HTR-8/SVneo (cell line): Measurements from ENCODE around the gene CYP17A1.

Source experiments
- DNase-seq: peaks from one replicate; pipeline ENCODE4 v3.0.0; 2011; ENCODE audit warnings: low spot score, mixed read lengths; ENCODE audit not compliant: insufficient read length
- FAIRE-seq: peaks from 2 replicates; lab custom pipeline; 2011; peaks lifted over from hg19 to GRCh38; lab: Jason Lieb, UNC

CYP17A1 gene

GRCh38 chr10:102812231-102812876, 24.9 kb downstream of the CYP17A1 start:
- DNase-seq: no peak

GRCh38 chr10:102811346-102811745, 25.9 kb downstream of the CYP17A1 start:
- DNase-seq (no peak), FAIRE-seq (no peak)

More at GRCh38 chr10:102812231-102812876, 24.9 kb downstream of the CYP17A1 start:
- no peak for FAIRE-seq

- no peak for DNase-seq
- FAIRE-seq: no peak
These were observed 28.8 kb downstream of the CYP17A1 start for GRCh38 chr10:102808380-102808779.

GRCh38 chr10:102804382-102805055, 32.7 kb downstream of the CYP17A1 start:
- DNase-seq (no peak), FAIRE-seq (no peak)

- DNase-seq (peak; percentile 56), FAIRE-seq (no peak)
These were observed 34.2 kb downstream of the CYP17A1 start for GRCh38 chr10:102802920-102803534.

- DNase-seq (no peak), FAIRE-seq (no peak)
These were observed 35.2 kb downstream of the CYP17A1 start for GRCh38 chr10:102801978-102802377.

- DNase-seq: no peak
- FAIRE-seq: no peak
These were observed 35.7 kb downstream of the CYP17A1 start for GRCh38 chr10:102801496-102801895.

GRCh38 chr10:102800611-102801335, 36.4 kb downstream of the CYP17A1 start:
- FAIRE-seq: no peak
- no peak for DNase-seq

GRCh38 chr10:102799691-102800471, 37.3 kb downstream of the CYP17A1 start:
- DNase-seq (no peak), FAIRE-seq (no peak)

- DNase-seq (no peak), FAIRE-seq (no peak)
These were observed 40.6 kb downstream of the CYP17A1 start for GRCh38 chr10:102796407-102797176.

- no peak for FAIRE-seq
- DNase-seq: no peak
These were observed 41.5 kb downstream of the CYP17A1 start for GRCh38 chr10:102795453-102796406.

GRCh38 chr10:102791754-102792395, 45.3 kb downstream of the CYP17A1 start:
- DNase-seq (no peak), FAIRE-seq (no peak)

- no peak for DNase-seq
These were observed 51.4 kb downstream of the CYP17A1 start for GRCh38 chr10:102785818-102786217.

GRCh38 chr10:102783568-102783967, 53.6 kb downstream of the CYP17A1 start:
- no peak for DNase-seq
- FAIRE-seq: no peak

More at GRCh38 chr10:102785818-102786217, 51.4 kb downstream of the CYP17A1 start:
- no peak for FAIRE-seq

- DNase-seq: no peak
- no peak for FAIRE-seq
These were observed 54.3 kb downstream of the CYP17A1 start for GRCh38 chr10:102782673-102783551.

- no peak for FAIRE-seq
- no peak for DNase-seq
These were observed 55.2 kb downstream of the CYP17A1 start for GRCh38 chr10:102781921-102782557.
